Smooth muscle cell (in vitro differentiated cells): Measurements from ENCODE around the gene SEL1L3. TPM values are rescaled to one million over a fixed set of nuclear protein-coding genes. Genes with fewer than 3 reads are reported as not detected.

Experiments
- DNase-seq: peaks from one replicate; lab custom pipeline; 2025; ENCODE audit not compliant: unreplicated experiment; lab: John Stamatoyannopoulos, UW
- H2AFZ ChIP-seq: fragments of 200-600 bp; sonication (generic); 2 replicates; pipeline ENCODE4 v1.6.0; 2016; ENCODE audit warnings: antibody characterized with exemption, low read depth, mild to moderate bottlenecking
- H3F3A ChIP-seq: fragments of 200-600 bp; sonication (generic); 2 replicates; pipeline ENCODE4 v1.6.0; 2017; ENCODE audit warnings: antibody characterized with exemption, low read depth
- H3K27ac ChIP-seq: fragments of 200-600 bp; sonication (generic); 2 replicates; pipeline ENCODE4 v1.5.1; 2016; ENCODE audit warnings: low read depth, mild to moderate bottlenecking
- H3K27me3 ChIP-seq: fragments of 200-600 bp; sonication (generic); 2 replicates; pipeline ENCODE4 v1.6.1; 2016; ENCODE audit warnings: low read depth, mild to moderate bottlenecking
- H3K36me3 ChIP-seq: fragments of 200-600 bp; sonication (generic); 2 replicates; pipeline ENCODE4 v1.5.1; 2016; ENCODE audit warnings: low read depth
- H3K4me1 ChIP-seq: fragments of 200-600 bp; sonication (generic); 2 replicates; pipeline ENCODE4 v1.5.1; 2016; ENCODE audit warnings: low read depth
- H3K4me2 ChIP-seq: fragments of 200-600 bp; sonication (generic); 2 replicates; pipeline ENCODE4 v1.6.0; 2016; ENCODE audit warnings: mild to moderate bottlenecking
- H3K4me3 ChIP-seq: fragments of 200-600 bp; sonication (generic); 2 replicates; pipeline ENCODE4 v1.5.1; 2016; ENCODE audit warnings: mild to moderate bottlenecking
- H3K79me2 ChIP-seq: fragments of 200-600 bp; sonication (generic); 2 replicates; pipeline ENCODE4 v1.6.0; 2016; ENCODE audit warnings: low read depth, mild to moderate bottlenecking
- H3K9ac ChIP-seq: fragments of 200-600 bp; sonication (generic); 2 replicates; pipeline ENCODE4 v1.6.0; 2016; ENCODE audit warnings: low read depth
- H3K9me3 ChIP-seq: fragments of 200-600 bp; sonication (generic); replicated peaks from 2 replicates; pipeline ENCODE4 v1.5.1; 2016; ENCODE audit warnings: low read depth
- H4K20me1 ChIP-seq: fragments of 200-600 bp; sonication (generic); 2 replicates; pipeline ENCODE4 v1.6.0; 2016; ENCODE audit warnings: low read depth
- CTCF ChIP-seq: fragments of 200-600 bp; sonication (generic); IDR thresholded peaks from 2 replicates; pipeline ENCODE4 v1.5.1; 2017; ENCODE audit warnings: borderline replicate concordance, mild to moderate bottlenecking, antibody characterized with exemption; ENCODE audit not compliant: insufficient read depth, poor library complexity, severe bottlenecking
- WGBS: methylation state at CpG from one replicate; pipeline ENCODE4 v1.1.7; 2016; ENCODE audit warnings: low lambda C conversion rate; 5-methylcytosine and 5-hydroxymethylcytosine counted together
- polyA plus RNA-seq: library from polyadenylated mRNA; unstranded; fragments of >200 nt; fragmentation: Nextera tagmentation; extraction: Ambion mirVana; gene quantifications from 2 replicates; pipeline ENCODE4 v1.2.1, GENCODE V29; 2016
- total RNA-seq: library from RNA; depleted of rRNA; stranded (reverse); fragments of >200 nt; gene quantifications from 2 replicates; pipeline ENCODE4 v1.2.3, GENCODE V29; 2014

SEL1L3 gene
- total and polyA plus RNA-seq, 2 experiments from 2014 or later, result 9.3 to 14.0 TPM

- H3K4me3 ChIP-seq, result no peak overlapping the region
- no peak overlapping the region for H3K4me2 ChIP-seq
- H3K9me3 ChIP-seq, result no peaks in the 10 kb centered on the region
- no peaks in the 10 kb centered on the region for H3K4me1 ChIP-seq
- H3F3A ChIP-seq, result no peaks in the 10 kb centered on the region
- DNase-seq, result no peak
- TF ChIP-seq CTCF, result no peak
- H3K27me3 ChIP-seq, result no peaks in the 10 kb centered on the region
- 93% methylated on average over 11 of the region's 11 CpGs for WGBS
- H3K36me3 ChIP-seq, result no peaks in the 10 kb centered on the region
- no peak overlapping the region for H3K27ac ChIP-seq
- no peaks in the 10 kb centered on the region for H3K79me2 ChIP-seq
- no peak overlapping the region for H2AFZ ChIP-seq
- no peak overlapping the region for H3K9ac ChIP-seq
- no peaks in the 10 kb centered on the region for H4K20me1 ChIP-seq
Observed at GRCh38 chr4:25760518-25761157, 102.2 kb downstream of the SEL1L3 start.

GRCh38 chr4:25760048-25760447, 102.7 kb downstream of the SEL1L3 start:
- Histone ChIP-seq H3K9ac (no peak overlapping the region), H3K27ac (no peak overlapping the region), H3K9me3 (no peaks in the 10 kb centered on the region), H3K27me3 (no peaks in the 10 kb centered on the region), H3F3A (no peaks in the 10 kb centered on the region), H2AFZ (no peak overlapping the region), H3K4me2 (no peak overlapping the region), H4K20me1 (no peaks in the 10 kb centered on the region), H3K4me1 (no peaks in the 10 kb centered on the region), H3K36me3 (no peaks in the 10 kb centered on the region), H3K79me2 (no peaks in the 10 kb centered on the region), H3K4me3 (no peak overlapping the region)
- WGBS, result 90% methylated on average over 4 of the region's 4 CpGs
- DNase-seq, result no peak
- no peak for TF ChIP-seq CTCF

- no peaks in the 10 kb centered on the region for H3K27me3 ChIP-seq
- no peaks in the 10 kb centered on the region for H3K9me3 ChIP-seq
- H3K79me2 ChIP-seq, result no peaks in the 10 kb centered on the region
- H4K20me1 ChIP-seq, result no peaks in the 10 kb centered on the region
- H3K4me1 ChIP-seq, result no peaks in the 10 kb centered on the region
- 98% methylated on average over 8 of the region's 8 CpGs for WGBS
- H2AFZ ChIP-seq, result no peak overlapping the region
- no peak overlapping the region for H3K4me3 ChIP-seq
- no peak overlapping the region for H3K4me2 ChIP-seq
- no peak for TF ChIP-seq CTCF
- H3K27ac ChIP-seq, result no peak overlapping the region
- H3F3A ChIP-seq, result no peaks in the 10 kb centered on the region
- H3K9ac ChIP-seq, result no peak overlapping the region
- DNase-seq, result no peak
- no peaks in the 10 kb centered on the region for H3K36me3 ChIP-seq
Observed at GRCh38 chr4:25759101-25759500, 103.7 kb downstream of the SEL1L3 start.

GRCh38 chr4:25757452-25757851, 105.3 kb downstream of the SEL1L3 start:
- H2AFZ ChIP-seq, result no peak overlapping the region
- H3K27me3 ChIP-seq, result no peaks in the 10 kb centered on the region
- H3K36me3 ChIP-seq, result no peaks in the 10 kb centered on the region
- no peak for TF ChIP-seq CTCF
- DNase-seq, result no peak
- H3F3A ChIP-seq, result no peaks in the 10 kb centered on the region
- no peaks in the 10 kb centered on the region for H3K79me2 ChIP-seq
- H3K27ac ChIP-seq, result no peak overlapping the region
- no peak overlapping the region for H3K4me3 ChIP-seq
- H3K9ac ChIP-seq, result no peak overlapping the region
- no peaks in the 10 kb centered on the region for H3K4me1 ChIP-seq
- 95% methylated on average over 8 of the region's 8 CpGs for WGBS
- no peaks in the 10 kb centered on the region for H4K20me1 ChIP-seq
- no peak overlapping the region for H3K4me2 ChIP-seq
- no peaks in the 10 kb centered on the region for H3K9me3 ChIP-seq
